ENCODE results near the gene DEDD.

DNA sequence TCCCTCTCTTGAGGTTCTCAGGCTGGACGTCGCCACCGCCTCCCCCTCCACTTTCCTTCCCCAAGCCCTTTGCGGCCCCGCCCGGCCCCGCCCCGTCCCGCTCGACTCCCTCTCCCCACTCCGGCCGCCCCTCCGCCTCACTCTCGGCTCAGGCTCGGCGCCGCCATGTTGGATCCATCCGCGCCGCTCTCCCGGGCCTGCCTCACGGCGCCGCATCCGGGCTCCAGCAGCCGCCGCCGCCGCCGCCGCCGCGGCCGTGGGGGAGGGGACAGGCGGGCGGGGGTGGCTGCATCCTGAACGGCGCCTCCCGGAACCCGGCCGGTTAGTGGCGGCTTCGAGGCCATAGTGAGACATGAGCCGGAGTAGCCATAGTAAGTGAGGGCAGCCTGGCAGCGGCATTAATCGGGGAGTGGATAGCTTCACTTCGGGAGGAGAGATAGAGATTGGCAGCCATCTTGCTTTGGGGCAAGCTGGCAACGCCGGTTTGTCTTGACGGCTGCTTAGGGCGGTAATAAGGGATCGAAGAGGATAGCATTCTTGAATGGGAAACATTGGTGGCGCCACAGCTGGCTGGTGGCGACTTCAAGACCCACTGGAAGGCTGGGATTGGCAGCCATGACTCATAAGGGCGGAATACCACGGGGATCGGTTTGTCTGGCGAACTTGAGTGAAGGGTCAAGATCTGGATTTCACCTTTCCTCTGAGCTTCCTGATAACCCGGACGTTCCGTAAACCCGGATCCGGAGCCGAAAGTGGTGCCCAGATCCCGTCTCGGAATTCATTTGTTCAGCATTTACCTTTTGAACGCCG is at the start of gene DEDD:
- TF ChIP-seq, protein P1, sequence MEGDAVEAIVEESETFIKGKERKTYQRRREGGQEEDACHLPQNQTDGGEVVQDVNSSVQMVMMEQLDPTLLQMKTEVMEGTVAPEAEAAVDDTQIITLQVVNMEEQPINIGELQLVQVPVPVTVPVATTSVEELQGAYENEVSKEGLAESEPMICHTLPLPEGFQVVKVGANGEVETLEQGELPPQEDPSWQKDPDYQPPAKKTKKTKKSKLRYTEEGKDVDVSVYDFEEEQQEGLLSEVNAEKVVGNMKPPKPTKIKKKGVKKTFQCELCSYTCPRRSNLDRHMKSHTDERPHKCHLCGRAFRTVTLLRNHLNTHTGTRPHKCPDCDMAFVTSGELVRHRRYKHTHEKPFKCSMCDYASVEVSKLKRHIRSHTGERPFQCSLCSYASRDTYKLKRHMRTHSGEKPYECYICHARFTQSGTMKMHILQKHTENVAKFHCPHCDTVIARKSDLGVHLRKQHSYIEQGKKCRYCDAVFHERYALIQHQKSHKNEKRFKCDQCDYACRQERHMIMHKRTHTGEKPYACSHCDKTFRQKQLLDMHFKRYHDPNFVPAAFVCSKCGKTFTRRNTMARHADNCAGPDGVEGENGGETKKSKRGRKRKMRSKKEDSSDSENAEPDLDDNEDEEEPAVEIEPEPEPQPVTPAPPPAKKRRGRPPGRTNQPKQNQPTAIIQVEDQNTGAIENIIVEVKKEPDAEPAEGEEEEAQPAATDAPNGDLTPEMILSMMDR (IDR thresholded peaks at IDR 0.05) = peak in 2 of 6 experiments; percentile 3 to 4
- TF ChIP-seq POLR2A (IDR thresholded peaks at IDR 0.05) = peak; percentile 39 to 48

Measured in Peyer's patch (tissue), 4 donors.